CD1c-positive myeloid dendritic cell (primary cell): ENCODE data around the gene TGDS.
"Not testable (repeated sequence)": the region's sequence is repeated elsewhere in the genome, so short reads cannot be mapped to it uniquely, and the experiment has no call there.

ENCODE experiments used
- DNase-seq: peaks from one replicate; pipeline ENCODE4 v3.0.0-alpha.2; 2016; ENCODE audit errors: extremely low spot score

TGDS gene

DNA sequence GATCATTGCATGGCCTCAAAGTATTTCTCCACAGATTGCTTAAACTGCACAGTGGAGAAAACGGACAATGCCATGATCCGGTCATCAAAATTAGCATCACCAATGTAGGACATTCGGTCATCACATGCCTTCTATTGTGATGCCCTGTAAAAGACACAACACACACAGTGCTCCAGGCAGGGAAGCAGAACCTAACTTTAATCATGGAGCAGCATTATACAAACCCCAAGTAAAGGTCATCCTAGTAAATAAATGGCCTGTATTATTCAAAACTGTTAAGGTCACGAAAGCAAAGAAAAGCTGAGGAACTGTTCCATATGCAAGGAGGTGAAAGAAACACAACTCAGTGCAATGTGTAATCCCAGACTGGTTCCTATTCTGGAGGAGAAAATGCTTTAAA lies 42.2 kb downstream of the TGDS start:
- DNase-seq, result no peak

DNA sequence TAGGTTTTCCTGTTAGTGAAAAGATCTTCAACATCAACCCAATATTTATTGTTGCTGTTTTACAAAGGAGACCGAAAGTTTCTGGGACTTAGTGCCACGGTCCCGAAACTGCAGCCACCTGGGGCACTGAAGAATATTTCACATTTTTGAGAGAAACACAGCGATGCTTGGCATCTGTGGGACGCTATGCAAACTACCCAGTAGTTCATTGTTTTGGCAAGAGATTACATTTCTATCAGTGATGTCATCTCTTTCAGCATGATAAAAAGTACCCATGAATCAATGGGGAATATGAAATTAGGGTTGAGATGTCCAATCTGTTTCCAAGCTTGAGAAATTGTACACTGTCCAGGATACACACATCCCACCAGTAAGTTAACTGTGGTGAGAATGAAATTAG lies 43.9 kb downstream of the TGDS start:
- DNase-seq, result no peak

DNA sequence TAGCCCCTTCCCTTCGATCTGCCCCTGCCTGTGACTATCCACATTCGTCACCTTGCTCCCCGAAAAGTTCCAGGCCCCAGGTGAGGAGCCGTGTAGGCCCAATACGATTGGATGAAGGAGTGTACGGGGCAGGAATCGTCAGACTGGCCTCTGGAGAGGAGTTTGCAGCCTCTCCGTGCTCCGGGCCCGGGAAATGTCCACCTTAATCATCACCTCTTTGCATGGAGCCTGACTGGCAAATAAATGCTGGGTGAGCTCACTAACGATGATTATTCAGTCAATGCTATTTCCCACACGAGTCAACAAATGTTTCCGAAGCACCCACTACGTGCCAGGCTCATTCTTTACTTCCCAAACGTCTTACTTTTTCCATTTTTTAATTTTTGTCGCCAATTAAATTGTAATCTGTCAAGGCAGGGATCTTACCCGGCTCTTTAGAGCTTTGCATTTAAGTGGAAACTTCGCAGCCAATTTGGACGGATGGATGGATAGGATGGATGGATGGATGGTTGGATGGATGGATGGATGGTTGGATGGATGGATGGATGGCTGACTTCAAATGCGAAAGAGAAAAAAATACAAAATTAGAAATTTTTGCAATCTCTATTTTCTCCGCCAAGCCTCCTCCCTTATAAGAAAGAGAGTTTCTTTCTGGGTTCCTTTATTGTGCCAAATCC lies 45.8 kb downstream of the TGDS start:
- no peak for DNase-seq

DNA sequence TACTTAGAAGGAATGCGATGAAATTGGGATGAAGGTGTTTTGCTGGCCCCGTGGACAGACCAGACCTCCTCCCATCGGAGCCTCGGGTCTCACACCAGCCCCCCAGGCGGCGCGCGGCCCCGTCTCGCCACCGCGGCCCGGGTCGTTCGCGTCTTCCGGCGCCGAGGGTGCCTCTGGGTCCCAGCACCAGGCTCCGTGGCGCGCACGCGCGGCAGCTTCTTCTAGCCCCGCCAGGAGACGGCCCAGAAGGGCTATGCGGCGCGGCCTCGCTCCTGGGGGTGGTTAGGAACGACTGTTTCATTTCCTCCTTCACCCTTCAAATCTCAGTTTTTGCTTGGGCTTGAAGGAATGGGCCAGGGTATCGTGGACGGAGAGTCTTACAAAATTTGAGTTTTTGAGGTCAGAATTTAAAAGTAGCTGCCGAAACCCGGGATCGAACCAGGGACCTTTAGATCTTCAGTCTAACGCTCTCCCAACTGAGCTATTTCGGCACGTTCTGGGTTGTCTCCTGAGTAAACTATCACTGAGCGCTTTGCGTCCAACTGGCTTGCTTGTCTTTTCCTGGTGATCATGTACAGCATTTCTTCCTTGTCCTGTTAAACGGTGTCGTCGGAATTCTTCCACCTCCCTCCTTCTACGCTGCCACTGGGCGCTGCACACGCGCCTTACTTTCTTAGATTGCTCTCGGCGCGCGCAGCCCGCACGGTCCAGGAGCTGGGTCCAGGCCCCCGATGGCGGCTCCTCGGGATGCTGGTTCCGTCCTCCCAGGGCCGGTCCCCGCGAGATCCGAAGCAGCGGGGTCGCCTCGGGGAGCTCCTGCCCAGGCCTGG lies 46.5 kb downstream of the TGDS start:
- peak; percentile 94 for DNase-seq

DNA sequence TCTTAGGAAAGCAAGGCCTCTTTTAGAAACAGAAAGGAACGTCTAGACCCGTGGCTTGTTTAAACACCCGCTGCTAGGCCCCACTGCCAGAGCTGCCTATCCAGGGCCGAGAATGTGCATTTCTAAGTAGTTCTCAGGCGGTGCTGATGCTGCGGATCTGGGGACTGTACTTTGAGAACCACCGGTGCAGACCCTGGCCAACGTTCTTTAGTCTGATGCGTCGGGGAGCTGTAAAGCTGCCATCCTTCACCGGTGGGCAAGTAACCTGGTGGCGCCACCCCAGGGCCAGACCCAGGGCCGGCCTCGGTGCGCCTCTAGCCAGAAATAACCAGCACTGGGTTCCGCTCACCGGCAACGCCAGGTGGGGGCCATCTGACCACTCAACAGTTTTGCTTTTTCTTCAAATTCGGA lies 47.1 kb downstream of the TGDS start:
- peak; percentile 14 for DNase-seq

DNA sequence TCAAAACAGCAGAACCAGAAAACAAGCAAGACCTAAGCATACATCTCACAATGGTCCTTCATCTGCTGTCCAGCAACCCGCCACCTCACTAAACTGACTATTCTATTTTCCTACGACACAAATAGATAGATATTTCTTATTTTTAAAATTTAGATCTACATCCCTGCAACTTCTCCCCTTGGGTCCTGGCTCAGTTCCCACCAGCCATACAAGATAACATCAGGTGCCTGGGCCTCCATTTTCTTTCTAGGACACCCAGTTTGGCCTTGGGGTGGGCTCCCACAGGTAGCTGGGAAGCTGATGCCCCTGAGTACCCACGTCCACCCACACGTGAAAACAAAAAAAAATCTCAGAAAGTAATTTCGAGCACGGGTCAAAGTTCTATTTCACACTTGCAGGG lies 47.6 kb downstream of the TGDS start:
- no peak for DNase-seq

DNA sequence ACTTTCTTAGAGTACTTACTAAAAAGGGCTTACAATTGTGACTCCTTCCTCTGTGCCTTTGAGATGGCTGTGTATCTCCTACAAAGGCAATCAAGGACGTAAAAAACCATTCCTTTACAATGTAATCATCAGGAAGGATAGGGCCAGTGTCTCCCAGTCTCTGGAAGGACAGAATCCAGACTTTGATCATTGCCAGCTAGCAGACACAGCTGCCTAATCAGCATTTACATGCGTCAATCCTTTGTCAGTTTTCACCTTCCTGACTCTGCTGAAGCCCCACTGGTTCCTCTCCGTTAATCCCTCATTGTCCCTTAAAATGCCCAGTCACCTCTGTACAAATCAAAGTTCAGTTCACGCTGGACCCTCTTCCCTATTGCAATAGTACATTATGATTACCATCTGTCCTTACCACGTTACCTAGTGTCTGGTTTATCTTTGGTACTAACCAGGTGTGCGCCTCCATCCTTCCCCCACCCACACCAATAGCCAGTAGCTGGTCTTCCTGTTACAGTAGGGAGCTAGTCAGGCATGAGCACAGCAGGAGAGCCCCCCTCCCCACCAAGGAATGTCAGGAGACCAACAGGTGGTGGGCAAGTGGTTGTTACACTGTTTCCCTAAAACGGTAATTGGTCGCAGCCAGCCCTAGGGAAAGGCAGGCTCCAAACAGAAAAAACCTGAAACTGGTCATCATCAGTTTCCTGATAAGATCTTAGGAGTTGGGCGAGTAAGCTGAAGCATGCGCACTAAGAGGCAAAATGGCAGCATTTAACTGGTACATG lies 49.7 kb downstream of the TGDS start:
- no peak for DNase-seq

DNA sequence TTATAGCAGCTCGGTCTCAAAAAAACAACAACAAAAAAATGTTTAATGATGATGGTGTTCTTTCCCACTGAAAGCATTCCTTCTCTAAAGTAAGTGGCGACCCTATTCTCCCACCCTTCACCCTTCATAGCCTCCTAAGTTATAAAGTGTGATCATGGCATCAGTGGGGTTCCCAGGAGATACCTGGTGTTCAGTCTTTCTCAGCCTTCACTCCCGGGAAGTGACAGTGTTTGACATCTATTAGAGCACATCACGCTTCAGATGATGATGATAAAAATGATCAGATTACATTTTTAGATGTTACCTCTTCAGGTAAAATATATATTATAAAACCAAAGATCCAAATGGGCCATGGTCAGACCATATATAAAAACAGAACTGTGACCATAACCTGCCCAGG lies 51.0 kb downstream of the TGDS start:
- DNase-seq, result no peak

DNA sequence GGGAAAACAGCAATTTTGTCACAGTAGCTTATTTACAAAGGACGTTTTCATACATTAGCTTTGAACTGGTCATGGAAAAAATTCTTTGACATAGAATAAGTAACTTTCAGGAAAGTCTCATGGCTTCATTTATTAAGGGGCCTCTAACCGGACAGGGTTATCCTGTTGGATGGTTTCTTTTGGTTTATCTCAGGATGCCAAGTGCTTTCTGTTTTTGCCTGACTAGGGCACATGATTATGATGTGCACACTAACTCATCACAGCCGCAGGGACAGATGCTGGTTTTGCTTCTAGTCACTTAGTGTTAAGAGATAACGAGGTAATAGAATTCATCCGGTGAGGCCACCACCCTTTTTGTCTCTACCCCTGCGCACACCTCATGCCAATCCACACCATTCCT lies 53.0 kb downstream of the TGDS start:
- DNase-seq, result no peak

DNA sequence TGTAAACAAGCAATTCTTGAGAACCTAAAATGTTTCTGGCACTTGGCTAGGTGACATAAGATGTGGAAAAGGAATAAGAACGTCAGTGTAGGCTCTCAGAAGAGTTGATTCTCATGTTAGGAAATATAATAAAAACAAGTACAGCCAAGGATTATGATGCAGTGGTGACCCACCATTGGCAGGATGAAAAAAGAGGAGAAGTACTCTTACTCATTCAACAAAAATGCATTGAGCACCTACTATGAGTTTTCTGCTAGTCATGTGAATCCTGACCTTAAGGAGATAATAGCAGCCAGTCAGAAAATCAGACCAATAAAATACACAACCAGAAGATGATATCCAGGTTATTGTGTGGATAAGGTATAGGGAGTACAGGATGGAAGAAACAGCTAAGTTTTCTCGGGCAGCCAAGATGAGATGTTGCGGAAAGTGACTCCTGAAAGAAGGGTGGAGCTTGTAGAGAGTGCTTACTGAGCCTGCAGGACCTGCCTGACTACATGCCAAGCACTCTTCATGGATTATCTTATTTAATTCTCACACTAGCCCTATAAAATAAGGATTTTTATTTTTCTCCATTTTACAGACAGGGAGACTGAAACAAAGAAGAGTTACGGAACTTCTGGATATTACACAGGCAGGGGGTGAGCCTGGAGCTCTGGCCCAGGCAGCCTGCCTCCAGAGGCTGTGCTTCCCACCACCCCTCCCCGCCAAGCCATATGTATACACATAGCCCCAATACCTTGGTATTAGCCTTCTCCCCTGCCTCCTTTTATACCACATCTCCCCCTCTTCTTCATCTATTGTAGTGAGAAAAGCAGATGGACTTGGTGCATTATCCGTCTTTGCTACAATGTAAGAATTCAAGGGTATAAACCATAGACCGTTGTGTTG lies 58.0 kb downstream of the TGDS start:
- no peak for DNase-seq

DNA sequence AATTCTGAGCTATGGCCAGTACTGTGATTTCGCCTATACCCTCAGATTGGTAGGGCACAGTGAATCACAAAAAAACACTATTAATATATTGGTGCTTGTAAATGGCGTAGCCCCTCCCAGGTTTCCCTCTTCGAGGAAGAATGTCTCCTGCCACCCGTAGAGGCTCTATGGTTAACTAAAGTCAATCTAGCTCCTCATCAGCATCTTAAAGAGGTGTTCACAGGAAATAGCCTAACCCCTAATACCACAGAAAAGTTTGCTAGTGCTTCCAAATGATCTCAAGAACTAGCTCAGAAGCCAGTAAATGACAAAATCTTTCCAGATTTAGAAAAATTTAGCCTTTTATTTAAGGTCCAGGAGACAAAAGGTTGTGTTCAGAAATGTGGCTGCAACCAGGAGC lies 60.2 kb downstream of the TGDS start:
- DNase-seq, result no peak

DNA sequence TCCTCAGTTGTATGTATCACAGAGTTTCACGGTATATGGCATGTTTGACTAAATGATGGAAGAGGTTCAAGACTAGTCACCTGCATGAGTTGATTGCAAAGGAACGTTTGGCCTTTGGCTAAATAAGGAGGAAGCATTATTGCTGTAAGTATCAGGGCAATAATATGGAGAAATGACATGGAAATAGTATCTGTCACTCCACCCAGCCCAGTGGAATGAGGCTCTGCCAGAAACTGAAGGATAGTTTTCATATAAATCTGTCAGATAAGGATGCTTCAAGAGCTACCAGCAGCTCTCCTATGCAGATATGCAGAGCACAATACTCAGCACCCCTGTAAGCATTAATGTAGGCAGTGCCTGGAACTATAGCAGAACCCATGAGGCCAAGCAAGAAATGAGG lies 60.7 kb downstream of the TGDS start:
- DNase-seq, result no peak

DNA sequence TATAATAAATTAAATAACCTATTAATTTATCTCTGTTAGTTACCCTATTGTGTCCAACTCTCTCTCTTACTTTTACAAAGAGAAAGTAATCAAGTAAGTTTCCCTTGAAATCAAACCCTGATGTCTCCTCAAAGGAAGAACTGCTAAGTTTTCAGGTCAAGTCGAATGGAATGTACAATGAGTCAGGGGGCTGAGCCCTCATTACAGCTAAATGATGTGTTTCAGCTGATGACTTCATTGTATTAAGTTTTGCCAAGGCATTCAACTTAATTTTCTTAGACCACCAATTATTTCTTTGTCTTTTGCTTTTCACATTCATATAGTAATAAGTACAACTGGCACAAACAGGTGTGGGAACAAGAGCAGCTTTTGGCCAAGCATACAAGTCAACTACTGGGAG lies 61.8 kb downstream of the TGDS start:
- DNase-seq, result no peak

DNA sequence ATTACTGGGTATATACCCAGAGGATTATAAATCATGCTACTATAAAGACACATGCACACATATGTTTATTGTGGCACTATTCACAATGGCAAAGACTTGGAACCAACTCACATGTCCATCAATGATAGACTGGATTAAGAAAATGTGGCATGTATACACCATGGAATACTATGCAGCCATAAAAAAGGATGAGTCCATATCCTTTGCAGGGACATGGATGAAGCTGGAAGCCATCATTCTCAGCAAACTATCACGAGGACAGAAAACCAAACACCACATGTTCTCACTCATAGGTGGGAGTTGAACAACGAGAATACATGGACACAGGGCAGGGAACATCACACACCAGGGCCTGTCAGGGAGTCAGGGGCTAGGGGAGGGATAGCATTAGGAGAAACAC lies 63.7 kb downstream of the TGDS start:
- not testable (repeated sequence) for DNase-seq

DNA sequence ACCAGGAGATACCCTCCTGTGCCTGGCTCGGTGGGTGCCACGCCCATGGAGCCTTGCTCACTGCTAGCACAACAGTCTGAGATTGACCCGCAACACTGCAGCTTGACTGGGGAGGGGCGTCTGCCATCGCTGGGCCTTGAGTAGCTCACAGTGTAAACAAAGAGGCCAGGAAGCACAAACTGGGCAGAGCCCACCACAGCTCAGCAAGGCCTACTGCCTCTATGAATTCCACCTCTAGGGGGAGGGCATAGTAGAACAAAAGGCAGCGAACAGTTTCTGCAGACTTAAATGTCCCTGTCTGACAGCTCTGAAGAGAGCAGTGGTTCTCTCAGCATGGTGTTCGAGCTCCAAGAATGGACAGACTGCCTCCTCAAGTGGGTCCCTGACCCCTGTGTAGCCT lies 69.0 kb downstream of the TGDS start:
- DNase-seq, result not testable (repeated sequence)

DNA sequence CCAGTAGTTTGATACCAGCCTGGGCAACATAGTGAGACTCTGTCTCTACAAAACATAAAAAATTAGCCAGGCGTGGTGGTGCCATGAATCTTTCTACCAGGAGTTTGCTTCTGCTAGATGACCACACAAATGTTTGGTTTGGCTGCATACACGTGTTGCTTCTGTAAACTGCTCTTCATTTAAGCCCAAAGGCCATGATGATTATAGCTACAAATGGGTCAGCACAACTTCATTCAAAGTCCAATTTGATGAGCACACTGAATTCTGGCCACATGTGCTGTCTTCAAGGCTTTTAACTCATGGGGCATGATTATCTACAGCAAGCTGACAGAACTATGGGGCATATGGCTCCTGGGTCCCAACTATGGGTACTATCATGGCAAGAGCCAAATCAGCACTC lies 70.2 kb downstream of the TGDS start:
- no peak for DNase-seq

DNA sequence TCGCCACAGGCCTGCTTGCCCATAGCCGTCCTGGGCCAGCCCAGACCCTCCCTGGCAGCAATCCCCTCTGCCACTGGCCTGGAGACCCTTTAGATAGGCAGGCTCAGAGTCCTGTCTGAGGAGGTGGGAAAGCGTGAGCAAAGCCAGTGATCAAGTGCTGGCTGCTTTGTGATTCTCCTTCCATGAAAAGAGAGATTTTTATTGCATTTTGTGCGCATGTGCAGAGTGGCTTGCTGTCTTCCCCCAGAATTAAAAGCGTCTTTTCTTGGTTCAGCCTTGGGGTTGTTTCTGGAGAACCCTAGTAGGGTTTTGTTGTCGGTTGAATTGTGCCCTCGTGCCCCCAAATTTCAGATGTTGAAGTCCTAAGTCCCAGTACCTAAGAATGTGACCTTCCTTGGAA lies 71.5 kb downstream of the TGDS start:
- no peak for DNase-seq
